Astrocyte of the spinal cord (primary cell): ENCODE measurements around the gene PPP1R27.

ENCODE experiments used
- DNase-seq: peaks from one replicate; pipeline ENCODE4 v3.0.0; 2011; ENCODE audit warnings: low read depth, low spot score
- H3K4me3 ChIP-seq: 2 replicates; pipeline ENCODE4 v1.5.1; 2011; ENCODE audit warnings: low read depth, mild to moderate bottlenecking, low read length, moderate library complexity
- in situ Hi-C: cut with HindIII; loops from 2 replicates; pipeline ENCODE4 v1.10.0; 2017; ENCODE audit warnings: low sequenced_read_pairs
- TF ChIP-seq, protein P1 (sequence below): IDR thresholded peaks from 2 replicates; pipeline ENCODE4 v1.5.1; 2012; ENCODE audit warnings: low read depth, mild to moderate bottlenecking, low read length, inconsistent platforms

Gene PPP1R27

DNA sequence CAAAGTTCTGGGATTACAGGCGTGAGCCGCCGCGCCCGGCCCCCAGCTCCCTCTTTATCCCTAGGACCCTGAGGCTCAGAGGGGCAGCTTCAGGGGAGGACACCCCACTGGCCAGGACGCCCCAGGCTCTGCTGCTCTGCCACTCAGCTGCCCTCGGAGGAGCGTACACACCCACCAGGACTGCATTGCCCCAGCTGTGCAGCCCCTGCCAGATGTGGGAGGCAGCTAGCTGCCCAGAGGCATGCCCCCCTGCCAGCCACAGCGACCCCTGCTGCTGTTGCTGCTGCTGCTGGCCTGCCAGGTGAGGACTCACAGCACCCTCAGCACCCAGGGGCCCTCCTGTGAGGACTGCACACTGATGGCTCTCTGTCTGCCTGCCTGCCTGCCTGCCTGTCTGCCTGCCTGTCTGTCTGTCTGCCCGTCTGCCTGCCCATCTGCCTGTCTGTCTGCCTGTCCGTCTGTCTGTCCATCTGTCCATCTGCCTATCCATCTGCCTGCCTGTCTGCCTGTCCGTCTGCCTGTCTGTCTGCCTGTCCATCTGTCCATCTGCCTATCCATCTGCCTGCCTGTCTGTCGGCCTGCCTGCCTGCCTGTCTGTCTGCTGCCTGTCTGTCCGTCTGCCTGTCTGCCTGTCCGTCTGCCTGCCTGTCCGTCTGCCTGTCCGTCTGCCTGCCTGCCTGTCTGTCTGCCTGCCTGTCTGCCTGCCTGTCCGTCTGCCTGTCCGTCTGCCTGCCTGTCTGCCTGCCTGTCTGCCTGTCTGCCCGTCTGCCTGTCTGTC, 25.9 kb downstream of the PPP1R27 start:
- TF ChIP-seq, protein P1, sequence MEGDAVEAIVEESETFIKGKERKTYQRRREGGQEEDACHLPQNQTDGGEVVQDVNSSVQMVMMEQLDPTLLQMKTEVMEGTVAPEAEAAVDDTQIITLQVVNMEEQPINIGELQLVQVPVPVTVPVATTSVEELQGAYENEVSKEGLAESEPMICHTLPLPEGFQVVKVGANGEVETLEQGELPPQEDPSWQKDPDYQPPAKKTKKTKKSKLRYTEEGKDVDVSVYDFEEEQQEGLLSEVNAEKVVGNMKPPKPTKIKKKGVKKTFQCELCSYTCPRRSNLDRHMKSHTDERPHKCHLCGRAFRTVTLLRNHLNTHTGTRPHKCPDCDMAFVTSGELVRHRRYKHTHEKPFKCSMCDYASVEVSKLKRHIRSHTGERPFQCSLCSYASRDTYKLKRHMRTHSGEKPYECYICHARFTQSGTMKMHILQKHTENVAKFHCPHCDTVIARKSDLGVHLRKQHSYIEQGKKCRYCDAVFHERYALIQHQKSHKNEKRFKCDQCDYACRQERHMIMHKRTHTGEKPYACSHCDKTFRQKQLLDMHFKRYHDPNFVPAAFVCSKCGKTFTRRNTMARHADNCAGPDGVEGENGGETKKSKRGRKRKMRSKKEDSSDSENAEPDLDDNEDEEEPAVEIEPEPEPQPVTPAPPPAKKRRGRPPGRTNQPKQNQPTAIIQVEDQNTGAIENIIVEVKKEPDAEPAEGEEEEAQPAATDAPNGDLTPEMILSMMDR = no peak
- DNase-seq = no peak
- H3K4me3 ChIP-seq = no peak overlapping the region
- in situ Hi-C loops = no loop called here

DNA sequence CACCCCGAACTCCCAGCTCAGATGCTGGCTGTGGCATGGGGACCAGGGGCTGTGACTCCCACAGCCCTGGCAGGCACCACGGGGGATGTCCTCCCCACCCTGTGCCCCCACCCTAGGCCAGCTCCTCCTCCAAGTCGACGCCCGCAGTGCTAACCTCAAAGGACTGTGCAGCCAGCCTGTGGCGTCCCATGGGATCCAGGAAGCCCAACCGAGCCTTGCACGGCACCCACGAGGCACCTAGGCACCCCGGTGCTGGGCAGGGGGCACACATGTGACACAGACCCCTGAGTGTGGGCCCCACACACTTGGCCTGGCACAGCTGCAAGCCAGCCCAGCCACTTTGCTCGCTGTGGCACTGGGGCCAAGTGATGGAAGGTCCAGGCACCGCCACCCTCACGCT, 27.0 kb downstream of the PPP1R27 start:
- in situ Hi-C loops = no loop called here
- DNase-seq = no peak
- no peak overlapping the region for H3K4me3 ChIP-seq
- TF ChIP-seq, protein P1 = no peak

DNA sequence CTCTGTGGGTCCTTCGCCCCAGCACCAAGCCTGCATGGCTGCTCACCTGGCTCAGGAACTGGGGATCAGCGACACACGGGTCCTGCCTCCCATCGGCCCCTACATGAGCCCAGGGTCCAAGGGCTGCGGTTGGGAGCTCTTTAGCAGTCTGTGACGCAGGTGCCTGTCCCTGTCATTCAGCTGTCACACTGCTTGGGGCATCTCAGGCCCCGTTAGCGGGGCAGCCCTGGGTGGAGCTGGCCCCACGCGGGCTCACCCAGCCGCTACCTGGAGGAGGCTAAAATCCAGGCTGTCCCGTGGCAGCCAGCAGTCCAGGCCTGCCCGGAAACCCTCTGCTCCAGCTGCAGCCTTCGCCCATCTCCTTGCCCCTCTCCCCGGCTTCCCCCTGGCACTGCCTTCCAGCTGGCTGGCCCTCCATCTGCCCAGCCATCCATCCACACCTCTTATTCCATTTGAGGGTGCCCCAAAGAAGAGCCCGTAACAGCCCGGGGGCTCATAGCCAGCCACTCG, 27.6 kb downstream of the PPP1R27 start:
- H3K4me3 ChIP-seq = no peak overlapping the region
- in situ Hi-C loops = no loop called here
- TF ChIP-seq, protein P1 = no peak
- DNase-seq = no peak

DNA sequence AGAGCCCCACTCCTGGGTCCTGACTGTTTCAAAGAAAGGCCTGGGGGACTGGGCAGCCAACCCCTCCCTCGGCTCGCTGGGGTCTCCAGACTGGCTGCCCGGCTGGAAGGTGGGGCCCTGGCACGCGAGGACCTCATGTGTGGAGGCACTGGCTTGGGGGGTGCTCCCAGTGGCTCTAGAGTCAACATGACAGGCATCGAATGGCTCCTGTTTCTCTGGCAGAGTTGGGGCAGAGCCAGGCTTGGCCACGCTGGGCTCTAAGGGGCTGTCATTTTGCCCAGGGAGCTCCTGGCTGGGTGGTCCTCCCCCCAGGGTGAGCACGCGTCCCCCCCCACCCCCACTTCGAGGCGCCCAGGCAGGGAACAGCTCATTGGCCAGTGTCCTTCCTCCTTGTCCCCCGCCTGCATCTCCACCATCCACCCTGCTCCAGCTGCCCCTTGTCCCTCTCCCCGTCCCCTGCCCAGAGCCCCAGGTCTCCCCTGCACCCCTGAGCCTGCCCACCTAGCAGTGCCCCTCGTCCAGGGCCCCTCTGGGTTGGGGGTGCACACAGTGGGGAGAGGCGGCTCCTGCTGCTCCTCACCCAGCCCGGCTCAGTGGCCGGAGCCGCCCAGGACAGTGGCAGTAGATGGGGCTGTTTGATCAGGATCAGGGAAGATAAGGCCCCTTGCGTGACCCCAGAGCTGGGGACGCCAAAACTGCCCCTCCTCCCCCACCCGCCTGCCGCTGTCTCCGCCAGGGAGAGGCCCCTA, 28.2 kb downstream of the PPP1R27 start:
- no peak overlapping the region for H3K4me3 ChIP-seq
- in situ Hi-C loops = no loop called here
- no peak for DNase-seq
- TF ChIP-seq, protein P1 = no peak

DNA sequence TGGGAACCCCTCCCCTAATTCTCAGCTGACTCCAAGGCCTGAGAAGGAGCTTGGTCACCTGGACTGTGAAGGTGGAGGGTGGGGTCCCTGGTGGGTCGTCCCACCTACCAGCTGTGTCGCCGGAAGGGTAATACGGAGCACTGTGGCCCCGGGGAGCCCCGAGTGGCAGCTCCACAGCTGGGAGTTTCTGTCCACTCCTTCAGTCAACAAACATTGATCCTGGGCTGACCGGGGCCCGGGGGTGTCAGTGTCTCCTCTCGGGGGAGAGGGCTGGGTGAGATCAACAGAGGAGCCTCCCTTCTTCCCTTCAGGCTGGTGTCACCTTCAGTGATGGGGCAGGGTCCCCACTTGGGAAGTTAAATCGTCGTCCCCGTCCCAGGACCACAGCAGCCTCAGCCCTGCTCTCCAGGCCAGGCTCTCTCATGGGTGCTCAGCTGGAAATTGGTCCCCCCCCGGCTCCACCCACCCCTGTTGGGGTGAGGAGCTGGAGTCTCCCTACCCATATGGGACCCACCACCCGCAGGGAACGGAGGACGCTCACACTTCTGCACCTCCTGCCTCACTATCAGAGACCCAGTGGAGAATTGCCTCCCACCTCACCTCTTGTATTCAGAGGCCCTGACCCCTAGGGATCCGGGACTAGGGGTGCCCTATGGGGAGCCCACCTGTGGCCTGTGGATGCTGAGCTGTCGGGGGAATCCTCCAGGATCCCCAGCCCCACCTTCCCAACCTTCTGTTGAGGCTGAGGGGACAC, 29.0 kb downstream of the PPP1R27 start:
- no peak overlapping the region for H3K4me3 ChIP-seq
- in situ Hi-C loops = no loop called here
- DNase-seq = no peak
- TF ChIP-seq, protein P1 = no peak
